ENCODE measurements around the gene NFIX. TPM values are rescaled to one million over a fixed set of nuclear protein-coding genes. Genes with fewer than 3 reads are reported as not detected.
A peak's percentile ranks its signal among the peaks of the same experiment; 100 is the strongest.

Gene NFIX
- total RNA-seq, 1 donor from 2014 or later, result 10.5 TPM

DNA sequence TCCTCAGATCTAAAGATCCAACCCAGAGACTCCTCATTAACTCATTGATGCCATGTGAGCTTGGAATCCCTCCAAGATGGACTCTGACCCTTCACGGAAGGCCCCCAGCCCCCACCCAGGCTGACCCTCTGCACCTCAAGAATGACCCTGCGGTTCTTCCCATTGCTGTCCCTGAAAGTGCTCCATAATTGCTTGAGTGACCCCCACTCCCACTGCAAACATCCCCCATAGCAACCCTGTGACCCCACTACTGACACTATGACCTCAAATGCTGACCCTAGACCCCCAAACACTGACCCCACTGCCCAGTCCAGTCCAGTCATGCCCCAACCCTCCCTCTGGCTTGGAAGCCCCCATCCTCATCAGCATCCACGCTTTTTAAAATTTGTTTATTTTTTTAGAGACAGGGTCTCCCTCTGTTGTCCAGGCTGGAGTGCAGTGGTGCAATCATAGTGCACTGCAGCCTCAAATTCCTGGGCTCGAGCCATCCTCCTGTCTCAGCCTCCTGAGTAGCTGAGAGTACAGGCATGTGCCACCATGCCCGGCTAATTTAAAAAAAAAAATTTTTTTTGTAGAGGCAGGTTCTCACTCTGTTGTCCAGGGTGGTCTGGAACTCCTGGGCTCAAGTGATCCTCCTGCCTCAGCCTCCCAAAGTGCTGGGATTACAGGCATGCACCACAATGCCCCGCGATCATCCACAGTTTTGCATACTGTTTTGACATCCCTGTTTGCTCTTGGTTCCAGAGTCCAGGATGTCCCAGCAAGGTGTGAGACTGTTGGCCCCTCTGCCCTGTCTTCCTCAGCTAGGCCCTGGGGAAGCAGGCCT lies 106.5 kb downstream of the NFIX start:
- DNase-seq (ENCODE audit: low read depth in 2 of 2), result no peak

GRCh38 chr19:13102416-13102665 lies 107.1 kb downstream of the NFIX start:
- no peak for DNase-seq (ENCODE audit: low read depth in 2 of 2)

DNA sequence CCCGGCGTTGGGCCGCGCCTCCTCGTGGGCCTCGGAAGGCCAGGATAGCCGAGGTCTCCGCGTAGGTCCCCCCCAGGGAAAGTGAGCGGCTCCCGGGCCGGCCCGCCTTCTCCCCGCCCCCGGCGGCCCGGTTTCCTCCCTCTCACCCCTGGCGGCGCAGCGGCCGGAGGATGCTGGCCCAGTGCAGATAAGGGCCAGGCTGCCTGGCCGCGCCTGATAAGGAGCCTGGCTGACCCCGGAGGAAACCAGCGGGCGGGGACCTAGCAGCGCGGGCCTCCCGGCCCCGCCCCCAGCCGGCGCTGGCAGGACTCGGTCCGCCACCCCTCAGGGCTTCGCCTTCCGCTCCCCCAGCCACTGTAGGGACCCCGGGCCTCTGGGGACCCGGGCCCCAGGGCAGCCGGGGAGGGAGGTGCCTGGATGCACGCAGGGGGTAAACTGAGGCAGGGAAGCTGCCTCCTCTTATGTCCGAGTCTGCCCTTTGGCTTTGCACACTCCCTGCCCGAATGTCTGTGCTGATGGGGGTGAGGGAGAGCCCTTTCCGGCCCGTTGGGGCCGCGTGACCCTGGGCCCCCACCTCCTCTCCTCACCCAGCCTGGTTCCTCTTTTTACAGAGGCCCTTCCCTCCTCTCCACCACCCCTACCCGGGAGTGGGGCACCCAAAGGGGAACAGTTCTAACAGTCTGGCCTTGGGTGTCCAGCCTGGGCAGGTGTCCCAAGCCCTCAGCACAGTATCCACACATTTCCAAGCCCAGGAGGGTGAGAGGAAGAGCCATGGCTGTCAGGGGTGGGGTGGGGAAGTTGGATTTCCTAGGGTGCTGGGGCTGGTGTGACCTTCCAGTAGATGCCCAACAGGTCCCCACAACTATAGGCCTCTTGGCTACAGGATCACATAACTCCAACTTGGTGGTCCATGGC lies 107.6 kb downstream of the NFIX start, which contains the start of gene LYL1:
Gene LYL1, minus strand, starts transcription at position 193 of the 915 bp plus-strand sequence. CDS start 1,687 bp downstream, outside the sequence.
- peak; percentile 94 to 97 for DNase-seq (ENCODE audit: low read depth in 2 of 2)

GRCh38 chr19:13103581-13104359 lies 108.5 kb downstream of the NFIX start:
- no peak for DNase-seq (ENCODE audit: low read depth in 2 of 2)

- DNase-seq (ENCODE audit: low read depth in 2 of 2), result peak; percentile 93
Measured at GRCh38 chr19:13104360-13104847, 109.1 kb downstream of the NFIX start.

DNA sequence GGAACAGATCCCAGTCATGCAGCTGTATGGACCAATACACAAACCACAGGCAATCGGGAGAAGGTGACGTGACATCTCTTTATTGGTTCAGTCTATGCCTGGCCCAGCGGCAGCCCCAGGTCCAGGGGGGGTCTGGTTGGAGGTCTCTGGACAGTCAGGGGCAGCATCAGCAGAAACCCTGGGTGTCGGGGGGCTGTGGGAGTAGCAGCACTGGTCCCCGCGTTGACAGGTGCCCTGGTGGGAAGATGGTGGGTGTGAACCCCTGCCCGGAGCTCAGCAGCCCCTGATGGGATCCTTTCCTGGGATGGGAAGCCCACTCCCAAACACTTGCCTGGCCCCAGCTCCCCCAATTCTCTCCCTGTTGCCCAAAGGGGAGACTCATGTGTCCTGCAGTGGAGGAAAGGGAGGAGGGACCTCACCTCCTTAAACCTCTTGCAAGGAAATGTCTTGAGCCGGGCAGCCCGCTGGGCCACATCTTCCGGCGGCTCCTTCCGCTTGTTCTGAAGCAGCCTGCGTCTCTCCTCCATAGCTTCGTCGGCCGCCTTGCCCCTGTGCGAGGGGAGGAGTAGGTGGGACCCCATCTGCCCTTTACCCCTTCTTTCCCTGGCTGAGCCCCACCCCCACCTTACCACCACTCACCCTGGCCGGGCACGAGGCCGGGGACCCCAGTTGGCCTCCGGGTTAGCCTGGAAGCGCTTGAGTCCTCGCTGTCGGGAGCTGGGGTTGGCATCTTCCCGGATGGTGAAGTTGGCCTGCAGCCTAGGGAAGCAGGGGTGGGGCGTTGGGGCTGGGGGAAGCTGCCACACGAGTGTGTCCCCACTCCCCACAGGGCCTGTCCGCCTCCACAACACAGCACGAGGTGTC lies 109.8 kb downstream of the NFIX start:
- DNase-seq (ENCODE audit: low read depth in 2 of 2), result no peak

DNA sequence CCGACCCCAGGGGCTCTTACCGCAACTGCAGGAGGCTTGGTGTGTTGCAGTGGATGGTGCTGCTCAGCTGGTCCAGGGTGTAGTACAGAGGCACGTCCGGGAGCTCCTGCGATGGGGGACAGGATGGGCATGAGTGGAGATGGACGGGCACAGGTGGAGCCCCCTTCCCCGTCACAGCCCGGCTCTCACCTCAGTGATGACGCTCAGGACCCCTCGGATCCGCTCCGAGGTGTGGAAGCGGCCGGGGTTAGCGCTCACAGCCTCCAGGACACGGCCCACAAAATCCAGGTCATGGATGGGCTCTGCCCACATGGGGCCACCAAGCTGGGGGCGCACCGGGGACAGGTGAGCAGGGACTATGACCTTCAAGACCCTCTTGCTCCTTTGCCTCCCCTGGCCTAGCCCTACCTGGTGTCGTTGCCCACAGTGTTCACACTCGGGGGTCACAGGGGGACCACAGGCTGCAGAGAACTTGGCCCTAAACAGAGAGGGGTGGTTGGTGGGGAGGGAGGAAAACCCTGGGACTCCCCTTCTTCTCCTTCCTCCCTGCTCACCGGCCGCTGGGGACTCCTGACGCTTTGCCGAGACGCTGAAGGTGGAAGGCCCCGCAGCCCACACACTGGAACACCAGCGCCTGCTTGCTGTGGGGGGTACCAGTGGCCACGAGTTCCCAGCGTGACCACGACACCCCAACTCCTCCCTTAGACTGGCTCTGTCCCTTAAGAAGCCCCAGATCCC lies 114.3 kb downstream of the NFIX start:
- no peak for DNase-seq (ENCODE audit: low read depth in 2 of 2)

GRCh38 chr19:13110099-13110610 lies 114.9 kb downstream of the NFIX start:
- DNase-seq (ENCODE audit: low read depth in 2 of 2), result no peak

- no peak for DNase-seq (ENCODE audit: low read depth in 2 of 2)
Measured at GRCh38 chr19:13112555-13112954, 117.3 kb downstream of the NFIX start.

GRCh38 chr19:13115936-13116281 lies 120.6 kb downstream of the NFIX start:
- DNase-seq (ENCODE audit: low read depth in 2 of 2), result no peak

- DNase-seq (ENCODE audit: low read depth in 2 of 2), result peak; percentile 95 to 96
Measured at GRCh38 chr19:13116282-13117175, 121.3 kb downstream of the NFIX start, which contains the start of gene TRMT1. TSS of gene TRMT1 (minus strand) at chr19:13116740. CDS start at chr19:13116399, 341 bp downstream.

DNA sequence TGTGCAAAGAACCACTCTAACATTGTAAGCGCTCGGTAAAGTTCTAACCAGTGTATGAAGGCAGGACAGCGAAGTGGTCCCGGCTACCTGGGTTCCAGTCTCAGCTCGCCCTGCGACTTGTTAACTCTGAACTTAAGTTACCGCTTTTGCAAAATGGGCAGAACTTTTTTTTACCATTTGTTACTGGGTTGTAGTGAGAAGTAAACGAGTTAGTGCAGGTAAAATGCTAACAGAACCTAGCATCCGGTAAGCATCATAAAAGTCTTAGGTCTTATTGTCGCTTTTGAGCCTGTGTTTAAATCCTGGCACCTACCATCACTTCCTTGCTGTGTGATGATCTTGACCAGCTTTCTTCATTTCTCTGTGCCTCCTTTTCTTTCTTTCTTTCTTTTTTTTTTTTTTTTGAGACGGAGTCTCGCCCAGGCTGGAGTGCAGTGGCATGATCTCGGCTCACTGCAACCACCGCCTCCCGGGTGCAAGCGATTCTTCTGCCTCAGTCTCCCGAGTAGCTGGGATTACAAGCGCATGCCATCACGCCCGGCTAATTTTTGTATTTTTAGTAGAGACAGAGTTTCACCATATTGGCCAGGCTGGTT lies 122.0 kb downstream of the NFIX start:
- no peak for DNase-seq (ENCODE audit: low read depth in 2 of 2)

- peak; percentile 90 to 93 for DNase-seq (ENCODE audit: low read depth in 2 of 2)
Measured at GRCh38 chr19:13117772-13118423, 122.6 kb downstream of the NFIX start, which contains the start of gene NACC1. TSS of gene NACC1 (plus strand) at chr19:13118264. CDS start at chr19:13135208, 16,944 bp downstream.

- DNase-seq (ENCODE audit: low read depth in 2 of 2), result peak in 1 of 2 donors; percentile 55
Measured at GRCh38 chr19:13118424-13119193, 123.3 kb downstream of the NFIX start.

DNA sequence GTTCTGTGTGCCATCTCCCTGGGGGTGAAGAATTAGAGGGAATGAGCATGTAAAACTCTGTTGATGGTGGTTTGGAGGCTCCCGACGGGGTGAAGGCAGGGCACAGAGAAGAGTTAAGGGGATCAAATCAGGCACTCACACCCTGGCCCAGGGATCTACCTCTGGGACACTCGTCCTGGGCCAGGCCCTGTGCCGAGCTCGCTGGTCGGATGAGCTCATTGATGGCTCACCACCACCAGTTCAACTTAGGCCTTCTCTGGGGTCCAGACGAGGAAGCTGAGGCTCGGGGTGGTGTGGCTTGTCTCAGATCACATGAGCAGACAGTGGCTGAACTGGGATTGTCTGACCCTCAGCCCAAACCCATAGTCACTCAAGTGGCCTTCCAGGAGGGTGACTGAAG lies 124.4 kb downstream of the NFIX start:
- DNase-seq (ENCODE audit: low read depth in 2 of 2), result no peak

- DNase-seq (ENCODE audit: low read depth in 2 of 2), result no peak
Measured at GRCh38 chr19:13120031-13120430, 124.8 kb downstream of the NFIX start.

GRCh38 chr19:13120817-13121216 lies 125.5 kb downstream of the NFIX start:
- DNase-seq (ENCODE audit: low read depth in 2 of 2), result peak in 1 of 2 donors; percentile 36
